ENCODE data around the gene BLTP2. TPM values are rescaled to one million over a fixed set of nuclear protein-coding genes. Genes with fewer than 3 reads are reported as not detected.

BLTP2 gene
- total RNA-seq: 100 to 1,000 TPM; 144 to 157 TPM

DNA sequence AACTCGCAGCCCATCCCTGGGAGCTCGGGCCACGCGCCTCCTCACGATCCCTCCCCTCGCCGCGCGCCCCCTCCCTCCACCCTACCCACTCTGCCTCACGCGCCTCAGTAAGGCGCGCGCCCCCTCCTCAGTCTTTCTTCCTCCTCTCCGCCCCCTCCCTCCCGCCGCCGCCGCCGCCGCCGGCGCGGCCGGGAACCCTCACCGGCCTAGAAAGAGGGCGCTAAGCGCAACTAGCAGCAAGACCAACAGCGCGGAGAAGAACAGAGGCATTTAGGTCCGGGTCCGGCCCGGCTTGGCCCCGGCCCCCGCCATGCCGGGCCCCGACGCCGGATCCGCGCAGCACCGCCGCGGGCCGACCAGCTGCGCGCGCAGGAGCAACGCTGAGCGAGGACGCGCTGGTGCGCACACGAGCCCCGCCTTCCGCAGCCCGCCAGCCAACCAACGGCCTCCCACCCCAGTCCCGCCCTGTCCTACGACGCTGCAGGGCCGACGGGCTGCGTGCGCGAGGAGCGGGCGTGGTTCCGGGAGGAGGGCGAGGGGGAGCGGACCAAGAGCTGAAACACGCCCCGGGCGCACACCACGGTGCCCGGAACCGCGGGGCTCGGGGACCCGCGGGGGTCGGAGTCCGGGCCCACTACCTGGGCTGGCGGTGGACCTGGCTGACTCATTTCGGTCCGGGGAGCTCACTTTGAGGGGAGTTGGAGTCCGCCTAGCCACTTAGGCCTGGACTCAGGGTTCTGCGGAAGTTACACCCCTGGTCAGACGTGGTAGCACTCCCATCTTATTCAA is at the start of gene BLTP2:
Gene BLTP2, minus strand, starts transcription at position 372 of the 789 bp plus-strand sequence. Its CDS starts 102 bp downstream, at position 270.
- peaks cover 30% of the 10 kb centered on the region for H3K4me1 Mint-ChIP-seq
- peak within 1 kb of the TSS; percentile 97 for H3K4me3 Mint-ChIP-seq
- DNase-seq: peak; percentile 94
- POLR2A ChIA-PET: interaction anchor here (0.5 to 6.6 kb wide), 19 partner anchors 9 to 306 kb away, joined by 3 to 74 read pairs (median 6); partner anchors contain the start of genes ALDOC, PHF12, PIGS and PROCA1
- peaks cover 14% of the 10 kb centered on the region for H3K36me3 Mint-ChIP-seq
- no peaks in the 10 kb centered on the region for H3K9me3 Mint-ChIP-seq
- H3K27me3 Mint-ChIP-seq: no peaks in the 10 kb centered on the region
- ATAC-seq (ENCODE audit: low read depth): peak; percentile 98
- peak within 1 kb of the TSS; percentile 91 for H3K27ac Mint-ChIP-seq

- DNase-seq: no peak
- H3K9me3 Mint-ChIP-seq: no peaks in the 10 kb centered on the region
- POLR2A ChIA-PET: no interaction called here
- H3K27me3 Mint-ChIP-seq: no peaks in the 10 kb centered on the region
- H3K27ac Mint-ChIP-seq: no peak overlapping the region
- no peak for ATAC-seq (ENCODE audit: low read depth)
- no peak overlapping the region for H3K4me3 Mint-ChIP-seq
- H3K36me3 Mint-ChIP-seq: peaks cover 17% of the 10 kb centered on the region
- H3K4me1 Mint-ChIP-seq: no peaks in the 10 kb centered on the region
Measured at GRCh38 chr17:28693869-28694268, 48.9 kb upstream of the BLTP2 start.

GRCh38 chr17:28689011-28689410 is 44.1 kb upstream of the BLTP2 start:
- no peaks in the 10 kb centered on the region for H3K27me3 Mint-ChIP-seq
- peaks cover 43% of the 10 kb centered on the region for H3K36me3 Mint-ChIP-seq
- DNase-seq (no peak), ATAC-seq (ENCODE audit: low read depth) (no peak)
- no peak overlapping the region for H3K4me3 Mint-ChIP-seq
- no peaks in the 10 kb centered on the region for H3K4me1 Mint-ChIP-seq
- H3K27ac Mint-ChIP-seq: no peak overlapping the region
- H3K9me3 Mint-ChIP-seq: no peaks in the 10 kb centered on the region
- POLR2A ChIA-PET: no interaction called here

DNA sequence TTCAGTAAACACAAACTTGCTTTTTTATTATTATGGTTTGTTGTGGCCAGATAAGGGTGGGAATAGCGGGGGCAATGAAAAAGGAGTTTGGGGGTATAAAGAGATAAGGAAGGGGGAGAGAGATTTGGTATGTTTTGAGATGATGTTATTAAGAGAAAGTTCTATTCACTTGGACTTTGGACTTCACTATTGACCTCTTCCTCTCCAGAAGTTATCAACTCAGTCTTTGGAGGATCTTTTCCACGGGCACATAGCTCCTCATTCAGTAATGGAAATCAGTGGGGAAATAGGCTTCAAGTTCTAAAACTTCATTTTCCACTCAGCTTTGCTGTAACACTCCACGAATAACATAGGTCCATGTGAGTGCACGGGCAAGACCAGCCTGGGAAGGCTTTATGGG is 43.5 kb upstream of the BLTP2 start:
- DNase-seq: no peak
- Mint-ChIP-seq H3K4me1 (no peaks in the 10 kb centered on the region), H3K9me3 (no peaks in the 10 kb centered on the region), H3K27ac (no peak overlapping the region), H3K27me3 (no peaks in the 10 kb centered on the region), H3K4me3 (no peak overlapping the region), H3K36me3 (peaks cover 41% of the 10 kb centered on the region)
- no peak for ATAC-seq (ENCODE audit: low read depth)
- POLR2A ChIA-PET: no interaction called here

DNA sequence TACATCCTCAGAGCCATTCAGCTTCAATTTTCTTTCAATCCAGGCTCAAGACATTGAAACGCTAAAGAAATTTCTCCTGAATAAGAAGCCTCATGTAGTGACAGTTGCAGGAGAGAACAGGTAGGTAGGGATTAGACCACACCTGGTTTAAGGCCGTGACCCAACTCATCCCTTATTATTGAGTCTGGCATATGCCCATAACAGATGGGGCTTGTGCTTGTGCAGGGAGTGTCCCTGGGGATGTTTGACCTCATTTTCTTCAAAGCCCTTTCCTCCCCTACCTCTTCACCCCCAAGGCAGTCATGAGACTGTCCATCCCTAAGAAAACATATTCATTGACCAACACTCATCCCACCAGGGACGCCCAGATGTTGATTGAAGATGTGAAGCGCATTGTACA is 41.3 kb upstream of the BLTP2 start:
- Mint-ChIP-seq H3K27ac (no peak overlapping the region), H3K9me3 (no peaks in the 10 kb centered on the region), H3K4me1 (no peaks in the 10 kb centered on the region), H3K4me3 (no peak overlapping the region), H3K36me3 (peaks cover 44% of the 10 kb centered on the region), H3K27me3 (no peaks in the 10 kb centered on the region)
- ATAC-seq (ENCODE audit: low read depth) (no peak), DNase-seq (no peak)
- POLR2A ChIA-PET: no interaction called here

DNA sequence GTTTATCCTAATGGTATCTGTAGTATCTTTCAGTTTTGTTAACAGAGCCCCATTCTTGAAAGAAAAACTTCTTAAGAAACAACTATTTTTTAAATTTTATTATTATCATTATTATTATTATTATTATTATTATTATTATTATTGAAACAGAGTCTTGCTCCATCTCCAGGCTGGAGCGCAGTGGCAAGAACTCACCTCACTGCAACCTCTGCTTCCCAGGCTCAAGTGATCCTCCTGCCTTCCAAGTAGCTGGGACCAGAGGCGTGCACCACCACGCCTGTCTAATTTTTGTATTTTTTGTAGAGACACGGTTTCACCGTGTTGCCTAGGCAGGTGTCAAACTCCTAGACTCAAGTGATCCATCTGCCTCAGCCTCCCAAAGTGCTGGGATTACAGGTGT is 40.4 kb upstream of the BLTP2 start:
- Mint-ChIP-seq H3K36me3 (peaks cover 44% of the 10 kb centered on the region), H3K27ac (no peak overlapping the region), H3K4me1 (no peaks in the 10 kb centered on the region), H3K9me3 (no peaks in the 10 kb centered on the region), H3K4me3 (no peak overlapping the region), H3K27me3 (no peaks in the 10 kb centered on the region)
- POLR2A ChIA-PET: no interaction called here
- no peak for DNase-seq
- no peak for ATAC-seq (ENCODE audit: low read depth)

DNA sequence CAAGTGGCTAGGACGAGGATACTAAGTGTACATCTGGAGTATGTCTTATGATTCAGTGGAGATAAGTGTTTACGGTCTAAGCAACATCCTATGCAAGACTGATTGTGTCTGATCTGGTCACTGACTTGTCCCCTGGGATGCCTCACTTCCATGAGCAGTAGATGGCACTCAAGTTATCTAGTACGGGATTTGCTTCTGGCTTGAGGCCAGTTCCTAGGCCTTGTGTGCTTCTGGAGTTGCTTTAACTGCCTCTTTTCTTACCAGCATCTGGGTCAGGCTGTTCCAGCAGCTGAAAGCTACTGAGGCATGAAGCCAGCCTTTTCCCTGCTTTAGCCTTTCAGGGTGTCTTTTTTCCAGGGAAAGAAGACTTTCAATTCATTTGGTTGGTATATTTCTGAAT is 40.0 kb upstream of the BLTP2 start:
- POLR2A ChIA-PET: no interaction called here
- ATAC-seq (ENCODE audit: low read depth) (no peak), DNase-seq (no peak)
- Mint-ChIP-seq H3K27me3 (no peaks in the 10 kb centered on the region), H3K4me1 (no peaks in the 10 kb centered on the region), H3K4me3 (no peak overlapping the region), H3K9me3 (no peaks in the 10 kb centered on the region), H3K36me3 (peaks cover 44% of the 10 kb centered on the region), H3K27ac (no peak overlapping the region)

- Mint-ChIP-seq H3K4me3 (no peak overlapping the region), H3K9me3 (no peaks in the 10 kb centered on the region), H3K36me3 (peaks cover 28% of the 10 kb centered on the region), H3K27me3 (no peaks in the 10 kb centered on the region), H3K27ac (no peak overlapping the region), H3K4me1 (no peaks in the 10 kb centered on the region)
- POLR2A ChIA-PET: no interaction called here
- ATAC-seq (ENCODE audit: low read depth): no peak
- DNase-seq: no peak
Measured at GRCh38 chr17:28682655-28683054, 37.7 kb upstream of the BLTP2 start.

GRCh38 chr17:28675980-28676379 is 31.0 kb upstream of the BLTP2 start:
- POLR2A ChIA-PET: interaction anchor here (1.5 to 1.7 kb wide), 2 partner anchors 14 to 31 kb away, joined by 6 to 7 read pairs; partner anchors contain the start of genes BLTP2, SDF2 and SUPT6H
- DNase-seq (no peak), ATAC-seq (ENCODE audit: low read depth) (no peak)

GRCh38 chr17:28675490-28675889 is 30.5 kb upstream of the BLTP2 start:
- Mint-ChIP-seq H3K27me3 (no peaks in the 10 kb centered on the region), H3K9me3 (no peaks in the 10 kb centered on the region), H3K4me1 (no peaks in the 10 kb centered on the region), H3K27ac (no peak overlapping the region), H3K36me3 (peaks cover 16% of the 10 kb centered on the region), H3K4me3 (no peak overlapping the region)
- POLR2A ChIA-PET: interaction anchor here (0.7 to 1.7 kb wide), 3 partner anchors 14 to 31 kb away, joined by 3 to 7 read pairs (median 6); partner anchors contain the start of genes BLTP2, SDF2 and SUPT6H
- DNase-seq (no peak), ATAC-seq (ENCODE audit: low read depth) (no peak)

More at GRCh38 chr17:28675980-28676379, 31.0 kb upstream of the BLTP2 start:
- Mint-ChIP-seq H3K27ac (no peak overlapping the region), H3K9me3 (no peaks in the 10 kb centered on the region), H3K36me3 (peaks cover 17% of the 10 kb centered on the region), H3K27me3 (no peaks in the 10 kb centered on the region), H3K4me1 (no peaks in the 10 kb centered on the region), H3K4me3 (no peak overlapping the region)

DNA sequence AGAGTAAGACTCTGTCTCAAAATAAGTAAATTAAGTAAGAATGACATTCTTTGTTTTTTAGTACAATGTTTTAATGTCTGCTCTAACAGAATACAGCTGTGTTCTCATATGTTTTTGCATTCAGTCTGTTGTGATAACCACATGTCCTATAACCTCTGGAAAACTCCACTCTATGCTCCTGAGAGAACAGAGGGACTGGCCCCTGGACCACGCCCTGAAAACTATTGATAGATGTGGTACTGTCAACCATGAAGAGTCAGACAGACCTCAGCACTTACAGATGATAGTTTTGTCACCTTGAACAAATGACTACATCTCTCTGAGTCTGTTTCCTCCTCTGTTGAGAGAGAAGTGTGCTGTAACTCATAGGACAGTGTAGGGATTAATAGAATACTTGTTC is 25.0 kb upstream of the BLTP2 start:
- Mint-ChIP-seq H3K4me1 (peaks cover 11% of the 10 kb centered on the region), H3K4me3 (no peak overlapping the region), H3K27me3 (no peaks in the 10 kb centered on the region), H3K9me3 (no peaks in the 10 kb centered on the region), H3K27ac (no peak overlapping the region), H3K36me3 (peaks cover 15% of the 10 kb centered on the region)
- DNase-seq (no peak), ATAC-seq (ENCODE audit: low read depth) (no peak)
- POLR2A ChIA-PET: no interaction called here

GRCh38 chr17:28667870-28668269 is 22.9 kb upstream of the BLTP2 start:
- no peaks in the 10 kb centered on the region for H3K27me3 Mint-ChIP-seq
- peaks cover 28% of the 10 kb centered on the region for H3K4me1 Mint-ChIP-seq
- H3K9me3 Mint-ChIP-seq: no peaks in the 10 kb centered on the region
- H3K36me3 Mint-ChIP-seq: peaks cover 13% of the 10 kb centered on the region
- DNase-seq (no peak), ATAC-seq (ENCODE audit: low read depth) (no peak)
- peak overlapping the region; percentile 50 for H3K27ac Mint-ChIP-seq
- POLR2A ChIA-PET: interaction anchor here (0.5 to 0.6 kb wide), 2 partner anchors 102 to 170 kb away, joined by 3 to 5 read pairs; no protein-coding TSS in a partner anchor
- no peak overlapping the region for H3K4me3 Mint-ChIP-seq

- H3K9me3 Mint-ChIP-seq: no peaks in the 10 kb centered on the region
- ATAC-seq (ENCODE audit: low read depth) (no peak), DNase-seq (no peak)
- no peak overlapping the region for H3K4me3 Mint-ChIP-seq
- H3K36me3 Mint-ChIP-seq: peaks cover 8% of the 10 kb centered on the region
- POLR2A ChIA-PET: no interaction called here
- no peak overlapping the region for H3K27ac Mint-ChIP-seq
- H3K27me3 Mint-ChIP-seq: no peaks in the 10 kb centered on the region
- peaks cover 31% of the 10 kb centered on the region for H3K4me1 Mint-ChIP-seq
Measured at GRCh38 chr17:28665994-28666393, 21.0 kb upstream of the BLTP2 start.

DNA sequence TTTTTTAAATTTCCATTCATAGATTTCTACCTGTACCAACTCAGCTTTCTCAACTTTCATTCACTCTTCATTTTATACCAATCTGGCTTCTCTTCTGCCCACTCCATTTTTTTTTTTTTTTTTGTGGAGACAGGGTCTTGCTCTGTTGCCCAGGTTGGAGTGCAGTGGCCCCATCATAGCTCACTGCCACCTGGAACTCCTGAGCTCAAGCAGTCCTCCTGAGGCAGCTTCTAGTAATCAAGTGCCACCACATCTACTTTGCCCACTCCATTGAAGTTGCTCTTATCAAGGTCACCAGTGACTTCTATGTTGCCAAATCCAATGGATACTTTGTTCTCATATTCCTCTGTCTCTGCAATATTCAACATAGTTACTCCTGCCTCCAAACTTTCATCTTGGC is 18.8 kb upstream of the BLTP2 start:
- H3K27ac Mint-ChIP-seq: peak overlapping the region; percentile 96
- H3K4me1 Mint-ChIP-seq: peaks cover 34% of the 10 kb centered on the region

More for the DNA sequence above, 18.8 kb upstream of the BLTP2 start:
- ATAC-seq (ENCODE audit: low read depth) (no peak), DNase-seq (no peak)
- POLR2A ChIA-PET: interaction anchor here (1.4 to 4.0 kb wide), 3 partner anchors 19 to 114 kb away, joined by 4 to 74 read pairs (median 21); partner anchors contain the start of genes BLTP2 and PROCA1
- H3K36me3 Mint-ChIP-seq: peaks cover 18% of the 10 kb centered on the region
- H3K27me3 Mint-ChIP-seq: no peaks in the 10 kb centered on the region
- peak overlapping the region; percentile 99 for H3K4me3 Mint-ChIP-seq
- H3K9me3 Mint-ChIP-seq: no peaks in the 10 kb centered on the region
